ENCODE measurements around the gene TLL2.

TLL2 gene

DNA sequence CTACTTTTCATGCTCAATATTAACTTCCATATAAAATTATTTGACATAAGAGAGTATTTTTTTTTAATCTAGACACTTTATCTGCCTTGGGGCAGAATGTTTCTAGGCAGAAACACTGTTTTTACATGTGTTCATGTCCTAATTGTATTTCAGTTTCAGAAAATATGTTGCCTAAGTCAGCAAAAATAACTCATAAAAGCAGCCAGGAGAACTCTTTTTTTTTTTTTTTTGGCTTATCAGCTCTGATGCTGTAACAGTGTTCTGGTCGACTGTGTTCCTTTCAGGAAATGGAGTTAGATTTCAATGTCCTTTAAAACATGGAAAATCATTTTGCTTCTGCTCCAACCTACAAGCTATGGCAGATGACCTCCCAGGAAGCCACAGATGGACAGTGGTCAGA, 91.7 kb downstream of the TLL2 start:
- no peak for DNase-seq (ENCODE audit: low read depth, low spot score)

DNA sequence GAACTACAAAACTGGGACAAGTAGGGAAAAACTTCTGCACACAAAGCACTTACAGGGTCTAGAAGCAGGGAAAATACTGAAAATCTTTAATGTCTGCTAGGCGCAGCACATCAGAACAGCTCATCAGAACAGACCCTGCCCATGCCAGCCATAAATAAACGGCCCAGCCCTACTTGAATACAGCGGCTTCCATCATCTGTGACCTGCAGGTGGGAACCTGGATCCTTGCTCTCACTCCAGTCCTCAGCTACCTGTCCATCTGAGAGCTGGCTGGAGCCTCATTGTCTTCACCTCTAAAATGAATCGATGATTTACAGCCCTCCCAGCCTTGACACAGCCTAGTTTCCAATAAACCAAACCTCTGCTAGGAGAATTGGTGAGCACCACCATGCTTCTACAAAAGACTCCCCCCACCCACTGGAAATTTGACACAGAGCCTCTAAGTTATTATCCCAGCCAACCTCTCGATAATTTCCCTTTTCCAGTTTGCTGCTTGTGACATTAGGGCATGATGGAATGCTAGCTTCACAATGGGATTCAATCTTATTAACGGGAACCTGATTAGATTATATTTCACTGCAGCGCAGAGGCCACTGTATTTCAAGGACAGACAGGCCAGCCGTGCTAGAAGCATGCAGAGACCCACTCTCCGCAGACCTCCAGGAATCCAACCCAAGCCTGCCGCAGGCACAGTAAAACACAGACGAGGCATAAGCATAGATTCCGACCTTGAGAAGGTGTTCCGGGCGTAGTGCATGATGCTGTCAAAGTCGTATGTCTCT, 93.3 kb downstream of the TLL2 start:
- DNase-seq (ENCODE audit: low read depth, low spot score): no peak

- no peak for DNase-seq (ENCODE audit: low read depth, low spot score)
These were observed 94.4 kb downstream of the TLL2 start for GRCh38 chr10:96419351-96419750.

- no peak for DNase-seq (ENCODE audit: low read depth, low spot score)
These were observed 95.1 kb downstream of the TLL2 start for GRCh38 chr10:96418582-96418981.

DNA sequence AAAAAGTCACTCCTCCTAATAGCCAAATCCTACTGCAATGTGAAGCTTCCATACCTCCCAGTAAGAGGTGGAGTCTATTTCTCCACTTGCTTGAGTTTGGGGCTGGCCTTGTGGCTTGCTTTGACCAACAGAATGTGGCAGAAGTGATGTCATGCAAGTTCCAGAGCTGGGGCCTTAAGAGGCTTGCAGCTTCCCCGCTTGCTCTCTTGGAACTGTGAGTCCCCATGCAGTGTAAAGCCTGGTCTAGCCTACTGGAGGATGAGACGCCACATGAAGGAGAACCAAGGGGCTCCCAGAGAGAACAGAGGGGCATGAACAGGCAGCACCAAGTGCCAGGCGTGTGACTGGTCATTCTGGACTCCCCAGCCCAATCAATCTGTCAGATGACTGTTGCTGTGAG, 96.3 kb downstream of the TLL2 start:
- DNase-seq (ENCODE audit: low read depth, low spot score): no peak

GRCh38 chr10:96416643-96417042, 97.1 kb downstream of the TLL2 start:
- DNase-seq (ENCODE audit: low read depth, low spot score): peak; percentile 13

GRCh38 chr10:96415891-96416554, 97.7 kb downstream of the TLL2 start:
- DNase-seq (ENCODE audit: low read depth, low spot score): peak; percentile 4

GRCh38 chr10:96415150-96415890, 98.4 kb downstream of the TLL2 start:
- no peak for DNase-seq (ENCODE audit: low read depth, low spot score)

DNA sequence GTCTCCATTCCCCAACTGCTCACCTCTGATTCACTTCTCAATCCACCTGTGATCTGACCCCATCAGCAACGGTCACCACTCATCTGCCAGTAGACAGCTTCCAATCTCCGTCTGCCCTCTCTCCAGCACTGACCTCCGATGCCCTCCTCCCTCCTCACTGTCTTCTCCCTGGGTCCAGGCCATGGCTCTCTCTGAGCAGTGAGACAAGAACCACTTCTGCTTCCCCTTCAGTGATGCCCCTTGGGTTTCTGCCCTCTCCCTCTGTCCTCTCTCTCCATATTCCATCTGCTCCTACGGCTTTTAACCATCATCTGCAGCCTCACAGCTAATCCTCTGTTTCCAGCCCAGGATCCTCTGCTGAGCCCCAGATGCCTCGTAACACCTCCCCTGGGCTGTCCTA, 99.4 kb downstream of the TLL2 start:
- no peak for DNase-seq (ENCODE audit: low read depth, low spot score)

DNA sequence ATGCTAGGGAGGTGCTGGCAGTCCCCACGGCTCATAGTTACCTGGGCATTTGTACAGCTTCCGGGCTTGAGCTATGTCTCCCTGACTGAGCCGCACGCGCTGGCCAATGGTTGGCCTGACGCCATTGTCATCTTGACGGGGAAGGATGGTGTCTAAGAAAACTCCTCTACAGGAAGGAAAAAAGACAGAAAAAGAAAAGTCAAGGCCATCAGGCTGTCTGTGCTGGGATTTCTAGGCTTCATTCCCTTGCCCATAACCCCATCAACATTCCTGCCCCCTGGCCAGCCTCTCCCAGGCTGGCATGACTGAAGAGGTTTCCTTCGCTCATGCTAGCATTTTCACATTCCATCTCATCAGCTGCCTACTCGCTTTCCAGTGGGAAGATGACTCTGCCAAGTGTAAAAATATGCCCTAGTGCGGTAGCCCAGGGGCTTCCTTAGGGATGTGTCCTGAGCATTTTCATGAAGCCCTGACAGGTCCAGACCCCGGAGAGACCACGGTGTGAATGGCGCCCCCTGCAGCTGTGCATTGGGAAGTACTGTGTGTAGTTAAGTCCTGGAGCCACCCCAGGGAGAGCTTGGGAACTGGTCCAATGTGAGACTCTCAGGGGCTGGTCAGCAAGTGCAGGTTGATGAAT, 100.5 kb downstream of the TLL2 start:
- DNase-seq (ENCODE audit: low read depth, low spot score): no peak

DNA sequence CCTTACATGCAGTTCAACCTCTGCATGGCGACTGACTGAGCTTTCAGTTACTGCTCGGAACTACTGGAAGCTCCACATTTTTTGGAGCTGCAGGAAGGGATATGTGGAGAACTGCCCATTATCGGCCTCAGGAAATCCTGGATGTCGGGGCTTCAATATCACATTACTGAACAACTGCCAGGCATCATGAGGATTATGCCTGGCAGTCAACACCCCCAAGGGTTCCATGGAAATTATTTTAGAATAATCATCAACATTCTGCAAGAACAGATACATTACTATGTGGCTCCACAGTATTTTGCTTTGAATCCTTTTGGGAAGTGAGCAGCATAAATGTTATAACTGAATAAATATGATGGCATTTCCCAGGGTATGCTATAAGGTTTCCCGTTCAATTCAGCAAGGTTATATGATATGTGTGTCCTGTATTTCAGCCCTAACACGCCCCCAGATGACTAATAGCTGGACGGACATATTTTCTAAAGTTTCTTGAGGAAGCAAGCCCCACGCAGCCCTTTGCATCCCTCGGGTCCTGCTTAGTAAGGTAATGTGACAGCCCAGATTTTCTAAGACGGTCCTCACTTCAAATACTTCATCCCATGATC, 101.9 kb downstream of the TLL2 start:
- no peak for DNase-seq (ENCODE audit: low read depth, low spot score)

DNA sequence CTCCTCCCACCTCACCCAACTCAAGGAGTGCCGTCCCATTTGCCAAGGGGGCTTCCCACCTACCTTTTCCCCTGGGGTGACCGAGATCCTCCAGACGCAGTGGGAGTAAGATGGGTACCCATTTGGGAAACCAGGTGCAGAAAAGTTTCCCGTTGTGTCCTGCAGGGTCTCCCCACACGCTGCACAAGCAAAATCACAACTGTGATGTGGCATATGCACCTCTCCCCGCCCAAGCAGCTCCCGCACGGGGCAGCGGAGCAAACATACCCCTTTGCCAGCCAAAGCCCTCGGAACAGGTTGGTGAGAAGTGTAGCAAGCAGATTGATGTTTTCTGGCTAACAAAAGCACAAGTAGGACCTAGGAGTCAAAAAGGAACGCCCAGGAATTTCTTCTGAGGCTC, 103.4 kb downstream of the TLL2 start:
- no peak for DNase-seq (ENCODE audit: low read depth, low spot score)

DNA sequence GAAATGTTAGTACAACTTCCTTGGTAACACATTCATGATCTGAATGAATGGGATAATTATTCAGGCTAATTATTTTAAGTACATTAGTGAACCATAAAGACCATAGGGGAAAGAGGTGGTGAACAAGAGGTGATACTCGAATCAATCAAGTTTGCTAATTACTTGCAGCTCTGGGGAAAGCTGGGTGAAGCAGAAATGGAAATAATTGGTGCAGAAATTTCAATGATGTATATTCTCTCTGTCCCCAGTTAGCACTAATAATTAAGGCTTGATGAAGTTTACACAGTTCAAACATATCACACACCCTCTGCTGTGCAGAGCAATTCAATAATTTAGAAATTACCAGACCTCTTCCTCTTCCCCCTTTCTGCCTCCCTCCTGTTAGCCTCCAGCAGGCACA, 105.5 kb downstream of the TLL2 start:
- no peak for DNase-seq (ENCODE audit: low read depth, low spot score)

DNA sequence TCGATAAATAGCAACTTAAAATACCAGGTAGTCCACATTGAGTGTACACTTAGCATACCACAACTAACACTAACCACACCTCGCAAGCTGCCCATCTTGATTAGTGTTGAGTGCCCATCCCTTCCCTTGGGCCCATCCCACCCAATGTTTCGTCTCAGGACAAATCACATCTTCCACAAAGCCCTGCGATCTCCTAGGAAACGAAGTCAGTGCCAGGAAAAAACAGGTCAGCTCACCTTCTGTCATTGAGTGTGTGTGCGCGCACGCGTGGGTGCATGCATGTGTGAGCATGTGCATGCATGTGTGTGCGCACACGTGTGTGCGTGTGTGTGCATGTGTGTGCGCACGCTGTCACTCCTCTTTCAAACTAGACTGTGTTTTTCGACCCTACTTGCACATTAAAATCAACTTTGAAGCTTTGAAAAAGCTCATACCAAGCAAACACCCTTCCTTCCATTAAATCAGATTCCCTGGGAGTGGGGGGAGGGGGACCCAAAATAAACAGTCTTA, 106.1 kb downstream of the TLL2 start:
- DNase-seq (ENCODE audit: low read depth, low spot score): no peak

DNA sequence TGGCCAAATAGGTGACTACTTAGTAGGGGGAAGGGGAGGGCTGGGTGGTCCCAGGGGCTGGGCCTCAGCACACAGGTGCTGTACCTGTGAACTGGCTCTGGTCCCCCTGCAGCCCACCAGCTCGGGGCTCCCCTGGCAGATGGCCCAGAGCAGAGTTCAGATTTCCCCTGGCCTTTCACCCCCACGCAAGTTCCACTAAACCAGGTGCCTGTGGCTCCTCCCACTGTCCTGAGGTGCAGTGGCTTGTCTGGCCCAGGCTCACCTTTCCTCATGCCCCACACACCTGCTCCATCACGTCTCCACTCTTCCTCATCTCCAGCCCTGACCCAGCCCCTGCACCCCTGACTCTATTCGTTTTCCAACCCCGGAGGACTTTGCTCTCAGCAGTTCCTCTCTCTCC, 107.6 kb downstream of the TLL2 start:
- no peak for DNase-seq (ENCODE audit: low read depth, low spot score)

GRCh38 chr10:96402417-96403305, 111.1 kb downstream of the TLL2 start:
- no peak for DNase-seq (ENCODE audit: low read depth, low spot score)

- no peak for DNase-seq (ENCODE audit: low read depth, low spot score)
These were observed 112.7 kb downstream of the TLL2 start for GRCh38 chr10:96401036-96401435.

GRCh38 chr10:96400465-96400864, 113.3 kb downstream of the TLL2 start:
- no peak for DNase-seq (ENCODE audit: low read depth, low spot score)

GRCh38 chr10:96397902-96398301, 115.8 kb downstream of the TLL2 start:
- DNase-seq (ENCODE audit: low read depth, low spot score): no peak
